IPS DF 19.7 (cell line): ENCODE data around the gene ANO4.
"Not testable (repeated sequence)": the region's sequence is repeated elsewhere in the genome, so short reads cannot be mapped to it uniquely, and the experiment has no call there.

Source experiments
- DNase-seq: peaks from one replicate; pipeline ENCODE4 v3.0.0-alpha.2; 2013; ENCODE audit warnings: low read depth, low spot score

The ANO4 gene

GRCh38 chr12:100871195-100871734 is 76.7 kb downstream of the ANO4 start:
- no peak for DNase-seq

DNA sequence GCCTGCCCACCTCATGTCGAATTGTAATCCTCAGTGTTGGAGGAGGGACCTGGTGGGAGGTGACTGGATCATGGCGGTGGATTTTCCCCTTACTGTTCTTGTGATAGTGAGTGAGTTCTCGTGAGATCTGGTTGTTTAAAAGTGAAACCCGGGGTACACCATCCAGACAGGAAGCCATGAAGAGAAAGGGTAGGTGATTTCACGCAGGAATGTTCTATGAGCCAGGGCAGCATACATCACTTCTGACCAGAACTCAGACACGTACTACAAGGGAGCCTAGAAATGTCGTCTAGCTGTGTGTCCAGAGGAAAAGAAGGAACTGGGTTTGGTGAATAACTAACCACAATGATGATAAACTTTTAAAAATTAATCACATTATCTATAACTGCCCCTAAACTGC is 80.6 kb downstream of the ANO4 start:
- no peak for DNase-seq

- no peak for DNase-seq
Observed at GRCh38 chr12:100875771-100876170, 81.2 kb downstream of the ANO4 start.

GRCh38 chr12:100877776-100878175 is 83.2 kb downstream of the ANO4 start:
- no peak for DNase-seq

DNA sequence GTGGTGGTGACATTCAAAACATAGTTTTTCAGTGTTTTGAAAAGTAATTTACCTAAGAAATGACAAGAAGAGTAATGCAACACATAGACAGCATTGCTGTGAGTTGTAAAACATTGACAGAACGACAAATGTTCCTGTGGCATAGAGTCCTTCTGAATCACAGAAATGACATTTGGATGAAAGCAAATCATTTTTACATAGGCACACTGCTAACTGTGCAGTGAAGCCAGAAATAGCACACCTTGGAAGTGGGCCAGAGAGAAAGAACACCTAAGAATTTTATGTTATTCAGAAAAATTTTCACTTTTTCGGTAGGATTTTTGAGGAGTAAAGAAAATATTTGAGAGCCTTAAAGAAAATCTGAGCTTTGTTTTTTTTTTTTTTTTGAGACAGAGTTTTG is 100.6 kb downstream of the ANO4 start:
- no peak for DNase-seq

DNA sequence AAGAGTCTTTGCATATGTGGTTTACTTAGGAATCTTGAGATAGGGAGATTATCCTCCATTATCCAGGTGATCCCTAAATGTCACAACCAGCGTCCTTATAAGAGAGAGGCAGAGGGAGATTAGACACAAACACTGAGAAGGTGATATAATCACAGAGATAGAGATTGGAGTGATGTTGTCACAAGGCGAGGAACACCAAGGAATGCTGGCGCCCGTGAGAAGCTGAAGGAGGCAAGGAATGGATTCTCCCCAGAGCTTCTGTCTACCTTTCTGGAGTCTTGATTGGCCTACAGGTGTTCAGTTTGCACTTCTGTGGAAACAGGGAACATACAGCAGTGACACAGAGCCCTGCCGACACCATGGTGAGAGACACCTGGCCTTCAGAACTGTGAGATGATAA is 101.6 kb downstream of the ANO4 start:
- no peak for DNase-seq

GRCh38 chr12:100897240-100897639 is 102.7 kb downstream of the ANO4 start:
- no peak for DNase-seq

DNA sequence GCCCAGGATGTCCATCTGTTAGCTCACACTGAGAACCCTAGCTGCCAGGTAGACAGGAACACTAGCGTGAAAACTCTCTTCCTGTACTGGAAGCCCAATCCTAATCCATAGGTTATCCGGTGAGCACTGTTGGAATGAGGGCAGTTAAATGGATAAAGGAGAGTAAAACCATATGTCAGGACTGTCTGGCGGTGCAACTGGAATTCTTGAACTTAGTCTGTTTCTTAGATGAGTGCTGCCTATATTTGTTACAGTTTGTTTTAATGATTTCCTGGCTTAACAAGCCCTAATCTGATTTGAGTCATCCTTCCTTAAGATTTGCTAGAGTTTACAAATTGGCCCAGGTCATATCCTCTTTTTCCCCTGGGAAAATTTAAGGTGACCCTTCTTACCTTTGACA is 104.7 kb downstream of the ANO4 start:
- no peak for DNase-seq

GRCh38 chr12:100900808-100901207 is 106.2 kb downstream of the ANO4 start:
- DNase-seq = no peak

GRCh38 chr12:100901266-100901665 is 106.7 kb downstream of the ANO4 start:
- no peak for DNase-seq

DNA sequence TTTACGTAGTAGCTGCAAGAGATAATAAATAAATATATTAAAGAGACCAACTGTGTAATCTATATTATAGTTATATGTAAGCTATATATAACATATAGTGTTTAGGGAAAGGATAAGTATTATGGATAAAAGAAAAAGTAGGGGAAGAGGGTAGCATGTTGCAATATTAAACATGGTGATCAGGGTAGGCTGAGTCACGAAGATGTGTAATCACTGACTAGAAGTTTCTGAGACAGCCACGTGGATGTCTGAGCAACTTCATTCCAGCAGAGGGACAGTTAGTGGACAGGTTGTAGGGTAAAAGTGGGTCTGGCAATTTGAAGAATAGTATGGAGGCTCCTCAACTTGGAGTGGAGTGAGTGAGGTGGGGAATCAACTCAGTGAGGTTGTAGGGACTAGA is 109.7 kb downstream of the ANO4 start:
- no peak for DNase-seq

GRCh38 chr12:100908501-100908900 is 113.9 kb downstream of the ANO4 start:
- DNase-seq = no peak

DNA sequence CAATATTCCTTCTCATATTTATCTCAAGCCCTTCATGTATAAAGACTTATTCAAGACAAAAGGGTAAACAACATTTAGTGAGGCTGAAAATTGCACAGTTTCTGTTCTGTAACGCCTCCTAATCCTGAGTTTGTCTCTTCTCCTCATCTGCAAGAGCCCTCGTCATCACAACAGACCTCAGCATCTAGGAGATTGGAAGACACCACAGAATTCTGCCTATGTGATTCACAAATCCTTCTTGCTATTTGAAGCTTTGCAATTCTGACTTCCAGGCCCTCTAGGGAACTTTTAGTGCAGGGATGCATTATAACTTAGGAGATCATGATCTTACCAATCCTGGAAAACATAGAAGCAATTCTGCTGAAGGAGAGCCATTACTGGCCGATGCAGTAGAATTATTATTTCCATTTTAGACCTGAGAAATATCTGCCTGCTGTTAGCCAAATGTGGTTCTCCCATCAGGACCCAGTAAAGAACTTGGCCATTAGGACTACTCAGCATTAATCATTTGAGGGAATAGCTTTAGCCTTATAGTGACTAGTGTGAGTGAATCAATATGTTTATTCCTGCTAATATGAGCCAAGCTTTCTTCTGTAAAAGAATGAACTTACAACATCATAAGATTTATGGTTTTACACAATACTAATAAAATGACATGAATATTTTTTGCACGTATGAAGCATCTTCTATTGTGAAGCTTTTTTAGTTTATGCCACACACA is 119.5 kb downstream of the ANO4 start:
- DNase-seq = no peak

DNA sequence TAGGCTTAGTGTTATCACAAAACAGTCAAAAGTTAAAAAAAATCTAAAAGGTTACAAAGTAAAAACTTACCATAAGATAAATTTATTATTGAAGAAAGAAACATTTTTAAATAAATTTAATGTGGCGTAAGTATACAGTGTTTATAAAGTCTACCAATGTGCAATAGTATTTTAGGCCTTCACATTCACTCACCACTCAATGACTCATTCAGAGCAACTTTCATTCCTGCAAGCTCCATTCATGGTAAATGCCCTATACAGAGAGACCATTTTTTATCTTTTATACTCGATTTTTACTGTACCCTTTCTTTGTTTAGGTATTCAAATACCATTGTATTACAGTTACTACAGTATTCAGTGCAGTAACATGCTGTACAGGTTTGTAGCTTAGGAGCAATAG is 124.5 kb downstream of the ANO4 start:
- no peak for DNase-seq

DNA sequence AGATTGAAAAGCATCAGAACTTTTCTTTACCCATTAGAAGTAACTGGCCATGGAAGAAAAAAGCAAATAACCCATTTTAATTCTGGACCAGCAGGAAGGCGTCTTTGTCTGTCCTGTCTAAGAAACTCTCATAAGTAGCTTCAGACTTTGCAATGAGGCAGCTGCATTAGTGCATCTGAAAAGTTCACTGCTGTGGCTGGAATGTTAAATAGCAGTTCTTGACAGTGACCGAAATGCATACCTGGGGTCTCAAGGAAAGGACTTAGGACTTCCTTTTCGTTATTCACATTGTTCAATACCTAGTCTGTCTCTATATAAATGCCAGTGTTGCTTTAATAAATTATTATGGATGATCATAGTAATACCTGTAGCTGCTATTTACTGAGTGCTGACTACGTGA is 125.9 kb downstream of the ANO4 start:
- DNase-seq = no peak

DNA sequence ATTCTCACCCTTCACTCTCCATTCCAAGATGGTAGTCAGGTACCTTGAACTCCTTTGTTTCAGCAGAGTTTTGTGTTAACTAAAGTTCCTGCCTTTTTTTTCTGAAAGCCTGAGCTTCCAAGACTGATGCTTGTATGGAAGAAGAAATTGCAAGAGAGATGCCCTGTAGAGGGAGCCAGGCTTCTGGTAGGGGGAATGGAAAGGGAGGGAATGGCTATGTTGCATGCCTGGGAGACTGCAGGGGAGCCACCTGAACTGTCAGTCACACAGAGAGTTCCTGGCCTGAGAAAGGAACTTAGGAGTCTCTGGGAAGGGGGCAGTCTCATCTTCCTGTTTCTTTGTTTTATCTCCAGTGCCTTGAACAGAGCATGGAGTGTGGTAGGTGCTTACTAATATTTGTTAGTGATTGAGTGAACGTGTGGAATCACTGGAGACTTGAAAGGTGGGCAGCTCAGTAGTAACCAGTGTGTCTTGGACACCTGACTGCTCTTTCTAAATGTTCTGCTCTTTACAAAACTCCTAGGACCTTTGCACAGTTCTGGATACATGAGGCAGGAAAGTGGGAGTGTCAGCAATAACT is 132.2 kb downstream of the ANO4 start:
- DNase-seq = peak; percentile 78

DNA sequence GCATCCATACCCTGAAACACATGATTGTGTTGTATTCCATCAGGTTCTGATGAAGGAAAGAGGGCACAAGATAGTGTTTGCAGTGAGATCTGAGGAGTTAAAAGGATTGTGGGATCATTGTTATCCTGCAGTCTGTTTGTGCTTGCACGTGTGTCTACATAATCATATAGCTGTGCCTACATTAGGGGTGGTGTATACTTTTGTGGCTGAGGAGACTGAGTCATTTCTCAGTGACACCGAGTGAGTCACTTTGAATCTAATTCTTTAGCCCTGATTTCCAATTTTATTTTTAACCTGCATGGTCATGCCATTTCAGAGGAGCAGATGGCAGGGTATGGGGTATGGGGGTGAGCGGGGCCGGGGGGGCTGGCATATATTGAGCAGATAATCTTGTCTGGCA is 133.2 kb downstream of the ANO4 start:
- DNase-seq = no peak

GRCh38 chr12:100932571-100932970 is 138.0 kb downstream of the ANO4 start:
- DNase-seq = no peak

- DNase-seq = not testable (repeated sequence)
Observed at GRCh38 chr12:100933531-100933930, 139.0 kb downstream of the ANO4 start.

DNA sequence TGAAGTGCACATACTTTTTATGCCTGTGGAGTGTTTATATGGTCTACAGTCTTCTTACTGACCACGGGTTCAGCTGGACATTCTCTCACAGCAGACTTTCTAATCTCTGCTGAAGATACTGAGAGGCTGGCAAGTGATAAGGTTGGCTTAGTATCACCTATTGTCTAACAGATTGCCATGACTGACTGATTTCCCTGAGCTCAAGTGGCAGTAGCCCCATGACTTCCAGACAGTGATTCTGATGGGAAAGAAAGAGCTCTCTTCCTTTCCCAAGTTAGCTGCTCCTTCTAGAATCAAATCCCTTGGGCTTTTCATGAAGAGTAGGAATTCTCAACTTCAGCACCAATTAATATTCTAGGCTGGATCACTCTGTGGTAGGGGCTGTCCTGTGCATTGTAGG is 141.4 kb downstream of the ANO4 start:
- DNase-seq = no peak

DNA sequence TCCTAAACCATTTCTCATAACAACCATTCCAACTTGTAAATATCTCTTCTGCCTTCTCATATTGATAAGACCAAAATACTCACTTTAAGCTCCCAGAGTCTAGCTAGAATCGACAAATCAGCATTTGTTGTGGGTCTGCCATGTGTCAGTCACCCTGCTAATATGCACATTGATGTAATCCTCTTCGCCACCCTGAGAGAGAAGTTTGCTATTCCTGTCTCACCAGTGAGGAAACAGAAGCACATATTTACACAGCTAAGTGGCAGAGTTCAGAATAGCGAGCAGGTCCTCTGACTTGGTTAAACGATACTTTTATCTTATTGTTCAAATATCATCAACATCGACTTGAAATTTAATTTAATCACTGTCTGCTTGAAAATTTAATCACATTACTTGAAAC is 142.1 kb downstream of the ANO4 start:
- DNase-seq = no peak

DNA sequence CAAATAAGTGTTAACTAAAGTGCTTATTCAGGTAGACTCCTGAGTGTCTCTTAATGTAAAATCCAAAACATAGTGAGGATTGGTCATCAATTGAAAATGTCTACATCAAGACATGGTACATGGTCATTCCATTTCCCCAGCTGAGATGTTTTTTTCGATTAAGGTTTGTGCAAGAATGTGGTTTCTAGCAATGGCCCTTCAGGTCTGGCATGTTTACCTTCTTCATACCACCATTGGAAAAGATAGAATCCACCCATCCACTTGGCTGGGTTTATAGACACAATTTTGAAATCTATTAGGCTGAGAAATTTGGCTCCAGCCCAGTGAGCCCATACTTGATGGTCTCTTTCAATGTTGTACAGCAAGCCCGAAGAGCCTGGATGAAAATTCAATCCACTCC is 145.9 kb downstream of the ANO4 start:
- DNase-seq = no peak

GRCh38 chr12:100942984-100943749 is 148.6 kb downstream of the ANO4 start:
- no peak for DNase-seq
